GM19372 (cell line): ENCODE data around the gene TPRG1L.

Source experiments
- ATAC-seq: cut with Tn5 transposase; IDR thresholded peaks from one replicate; pipeline ENCODE4 v1.9.1; 2021; ENCODE audit warnings: mild to moderate bottlenecking, low read depth, moderate library complexity; ENCODE audit not compliant: unreplicated experiment

TPRG1L gene

DNA sequence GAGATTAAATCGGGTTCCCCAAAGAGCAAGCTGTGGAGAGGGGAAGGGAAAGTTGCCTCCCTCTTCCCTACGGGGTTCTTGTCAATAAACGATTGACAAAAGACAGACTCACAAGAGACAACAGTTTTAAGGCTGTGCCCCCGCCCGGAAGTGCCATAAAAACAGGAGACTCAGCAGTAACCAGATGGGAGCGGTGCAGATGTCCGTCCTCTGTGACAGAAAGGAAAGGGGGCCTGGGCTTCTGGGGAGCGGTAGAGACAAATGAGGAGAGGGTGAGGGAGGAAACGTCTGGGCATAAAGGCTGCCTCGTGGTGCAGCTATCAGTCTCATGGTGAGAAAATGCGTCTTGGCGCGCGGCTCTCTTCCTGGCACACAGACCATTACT is 33.4 kb downstream of the TPRG1L start:
- ATAC-seq: no peak

DNA sequence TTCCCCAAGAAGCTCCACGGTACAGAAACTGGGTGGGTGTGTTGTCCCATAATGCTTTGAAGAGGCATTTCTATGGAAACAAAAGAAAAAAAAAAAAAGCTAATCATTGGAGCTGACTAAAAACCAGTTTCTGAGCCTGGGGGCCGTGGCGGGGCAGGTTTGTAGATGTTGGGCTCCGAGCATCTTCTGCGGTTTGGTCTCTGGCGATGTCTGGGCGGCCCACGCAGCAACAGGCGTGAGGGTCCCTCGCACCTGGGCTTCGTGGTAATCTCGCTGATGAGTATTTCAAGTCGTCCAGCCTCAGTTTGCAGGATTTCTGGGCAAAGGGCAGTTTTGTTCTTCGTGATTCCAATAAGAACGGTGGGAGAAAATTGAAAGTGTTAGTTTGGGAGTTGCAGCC is 34.3 kb downstream of the TPRG1L start:
- no peak for ATAC-seq

DNA sequence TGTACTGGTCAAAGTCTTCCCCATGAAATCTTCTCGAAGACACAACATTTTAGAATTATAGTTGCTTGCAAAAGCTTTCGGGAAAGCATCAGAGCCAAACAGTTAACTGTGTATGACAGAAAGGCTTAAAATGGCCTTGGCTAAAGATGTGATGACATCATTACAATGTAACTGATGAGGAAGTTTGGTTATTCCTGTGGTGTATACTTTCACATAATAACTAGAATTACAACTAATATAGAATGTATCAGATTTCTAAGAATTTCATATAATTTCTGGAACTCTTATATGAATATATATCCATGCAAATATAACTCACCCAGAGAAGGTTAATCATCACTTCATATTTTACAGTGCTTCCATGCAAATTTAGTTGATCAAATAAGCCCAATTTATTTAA is 35.9 kb downstream of the TPRG1L start:
- ATAC-seq: no peak

DNA sequence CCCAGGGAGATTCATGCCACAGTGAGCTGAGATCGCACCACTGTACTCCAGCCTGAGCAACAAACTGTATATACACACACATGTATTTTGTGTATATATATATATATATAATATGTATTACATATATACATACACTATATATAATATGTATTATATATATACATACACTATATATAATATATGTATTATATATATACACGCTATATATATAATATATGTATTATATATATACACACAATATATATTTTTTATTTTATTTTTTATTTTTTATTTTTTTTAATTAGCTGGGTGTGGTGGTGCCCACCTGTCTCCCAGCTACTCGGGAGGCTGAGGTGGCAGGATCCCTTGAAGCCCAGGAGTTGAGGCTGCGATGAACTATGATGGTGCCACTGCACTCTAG is 36.8 kb downstream of the TPRG1L start:
- ATAC-seq: no peak

DNA sequence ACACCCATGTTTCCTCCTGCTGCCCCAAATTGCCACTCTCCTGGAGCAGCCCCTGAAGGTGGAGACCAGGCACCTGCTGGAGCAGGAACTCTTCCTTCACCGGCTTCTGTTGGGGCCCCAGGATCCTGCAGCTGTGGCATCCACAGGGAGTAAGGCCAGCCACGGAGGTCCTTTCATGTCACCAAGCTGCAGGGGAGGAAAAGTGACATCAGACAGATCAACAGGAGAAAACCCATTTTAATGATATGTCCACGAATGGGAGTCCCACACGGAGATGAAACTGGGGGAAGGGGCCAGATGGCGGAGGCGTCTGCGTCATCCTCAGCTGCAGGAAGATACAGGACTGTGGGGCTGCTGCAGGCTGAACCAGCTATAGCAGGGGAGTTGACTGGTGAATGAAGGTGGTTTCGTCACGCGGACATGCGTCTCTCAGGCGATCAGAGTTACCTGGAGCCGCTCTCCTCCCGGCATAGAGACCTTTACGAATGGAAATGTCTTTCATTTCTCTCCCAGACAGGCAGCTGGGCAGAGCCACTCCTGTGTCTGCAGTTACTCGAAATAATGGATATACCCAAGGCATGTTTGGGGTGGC is 37.4 kb downstream of the TPRG1L start:
- no peak for ATAC-seq

DNA sequence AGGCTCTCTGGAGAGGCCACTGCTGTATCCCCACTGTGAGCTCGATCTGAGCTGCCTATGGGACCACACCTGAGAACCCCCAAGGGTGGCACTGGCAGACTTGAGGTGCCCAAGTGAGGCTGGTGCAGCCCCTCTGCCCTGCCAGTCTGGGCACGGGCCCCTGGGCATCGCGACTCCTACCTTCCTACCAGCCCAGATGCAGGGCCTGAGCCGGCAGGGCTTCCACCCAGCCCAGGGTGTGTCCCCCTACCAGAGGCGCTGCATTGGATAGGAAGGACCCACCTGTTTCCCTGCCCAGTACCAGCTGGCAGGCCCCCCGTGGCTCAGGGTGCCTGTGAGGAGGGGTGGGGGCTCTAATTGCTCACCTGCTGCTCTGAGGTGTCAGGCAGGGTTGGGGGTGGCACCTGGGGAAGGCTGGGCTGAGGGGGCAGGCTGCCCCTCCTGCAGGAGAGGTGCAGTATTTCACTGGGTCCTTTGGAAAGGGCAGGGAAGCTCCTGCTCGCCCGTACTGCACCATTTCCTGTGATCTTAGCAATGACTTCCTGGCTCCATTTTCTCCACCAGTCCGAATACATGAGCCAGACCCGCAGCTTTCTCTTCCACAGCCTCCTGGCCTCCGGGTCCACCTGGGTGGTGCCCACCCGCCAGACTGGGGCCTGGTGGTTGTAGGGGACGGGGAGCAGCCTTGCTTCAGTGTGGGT is 39.3 kb downstream of the TPRG1L start:
- ATAC-seq: no peak

DNA sequence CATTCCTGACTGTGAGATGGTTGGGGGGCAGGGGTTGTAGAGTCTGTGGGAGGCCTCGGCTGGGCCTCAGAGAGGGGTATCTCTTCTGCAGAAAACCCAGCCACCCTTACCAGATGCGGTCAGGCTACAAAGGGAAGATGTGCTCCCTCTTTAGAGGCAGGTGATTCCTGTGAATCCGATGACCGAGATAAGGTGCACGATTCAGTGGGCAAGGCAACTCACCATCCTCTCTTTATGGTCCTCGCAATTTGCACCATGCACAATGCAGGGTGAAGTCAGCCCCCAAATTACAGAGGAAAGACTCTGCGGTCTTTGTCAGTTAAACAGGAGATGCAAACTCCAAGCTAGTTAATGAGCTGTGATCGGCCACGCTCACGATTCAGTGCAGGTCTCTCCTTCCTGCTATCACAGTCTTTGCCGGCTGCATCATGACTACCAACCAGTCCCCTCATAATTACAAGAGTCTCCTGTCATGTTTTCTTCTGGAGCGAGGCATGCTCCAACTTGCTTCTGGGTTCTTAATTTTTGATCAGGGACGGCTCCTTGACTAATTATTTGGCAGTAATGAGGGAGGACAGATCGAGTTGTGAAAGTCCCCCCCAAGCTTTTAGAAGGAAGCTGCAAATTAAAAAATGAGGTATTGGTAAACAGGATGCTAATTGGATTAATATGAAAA is 40.0 kb downstream of the TPRG1L start:
- ATAC-seq: no peak

DNA sequence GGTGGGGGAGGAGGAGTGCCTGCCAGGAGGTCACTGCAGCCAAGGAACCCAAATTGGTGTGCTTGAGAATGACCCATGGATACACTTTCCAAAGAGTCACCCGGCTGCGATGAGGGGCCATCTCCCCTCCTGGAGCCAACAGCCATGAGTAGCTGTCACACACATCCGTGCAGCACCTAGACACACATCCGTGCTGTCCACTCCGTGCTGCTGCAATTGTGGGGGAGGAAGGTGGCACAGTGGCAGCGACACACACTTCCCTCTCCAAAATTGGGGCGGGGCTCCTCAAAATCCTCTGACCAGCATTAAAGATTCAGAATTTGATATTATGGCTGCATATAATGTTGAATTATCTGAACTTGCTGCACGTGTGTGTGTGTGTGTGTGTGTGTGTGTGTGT is 43.3 kb downstream of the TPRG1L start:
- ATAC-seq: no peak

DNA sequence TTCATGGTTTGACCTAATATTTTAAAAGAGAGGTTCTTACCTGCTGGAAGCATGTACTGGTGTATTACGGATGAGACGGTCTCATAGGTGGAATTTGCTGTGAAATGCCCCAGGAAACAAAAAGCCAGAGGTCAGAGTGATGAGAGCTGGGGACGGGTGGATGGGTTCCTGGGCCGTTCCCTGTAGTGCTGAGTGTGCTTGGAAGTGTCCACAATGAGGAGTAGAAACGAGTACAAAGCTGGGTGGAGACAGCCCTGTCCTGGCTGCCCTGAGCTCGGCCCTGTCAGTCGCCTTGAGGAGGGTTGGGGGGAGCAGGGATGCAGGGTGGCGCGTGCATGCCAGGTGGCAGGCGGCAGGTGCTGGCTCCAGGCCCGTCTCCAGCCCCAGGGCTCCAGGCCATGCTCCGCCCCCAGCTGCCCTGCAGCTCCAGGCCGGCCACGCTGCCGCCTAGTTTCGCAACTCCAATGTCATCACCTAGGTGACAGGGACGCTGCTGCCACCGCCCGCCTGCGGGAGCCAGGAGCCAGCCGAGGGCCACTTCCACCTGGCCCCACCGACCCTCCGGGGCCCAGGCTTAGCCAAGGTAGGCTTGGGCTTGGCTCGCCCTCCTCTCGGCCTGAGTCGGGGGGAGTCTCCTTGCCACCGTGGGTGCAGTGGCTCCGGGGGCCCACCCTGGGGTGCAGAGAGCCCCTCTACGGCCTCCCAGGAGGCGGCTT is 43.9 kb downstream of the TPRG1L start:
- ATAC-seq: no peak

DNA sequence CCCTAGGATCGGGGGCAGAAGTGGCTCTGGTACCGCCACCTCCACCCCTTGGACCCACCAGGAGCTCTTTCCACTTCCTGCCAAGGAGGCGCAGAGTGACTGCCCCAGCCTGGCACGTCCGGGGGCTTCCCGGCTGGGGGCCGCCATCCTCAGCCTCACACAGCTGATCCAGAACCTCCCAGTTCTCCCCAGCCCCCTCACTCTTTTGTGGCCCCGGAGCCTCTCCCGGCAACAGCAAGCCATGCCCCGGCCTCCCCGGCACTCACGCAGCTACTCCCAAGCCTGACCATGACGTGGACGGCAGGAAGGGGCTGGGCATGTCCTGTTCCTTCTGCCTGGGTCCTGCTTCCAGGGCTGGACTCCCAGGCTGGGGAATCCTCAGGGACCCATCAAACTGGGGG is 44.6 kb downstream of the TPRG1L start:
- ATAC-seq: no peak

DNA sequence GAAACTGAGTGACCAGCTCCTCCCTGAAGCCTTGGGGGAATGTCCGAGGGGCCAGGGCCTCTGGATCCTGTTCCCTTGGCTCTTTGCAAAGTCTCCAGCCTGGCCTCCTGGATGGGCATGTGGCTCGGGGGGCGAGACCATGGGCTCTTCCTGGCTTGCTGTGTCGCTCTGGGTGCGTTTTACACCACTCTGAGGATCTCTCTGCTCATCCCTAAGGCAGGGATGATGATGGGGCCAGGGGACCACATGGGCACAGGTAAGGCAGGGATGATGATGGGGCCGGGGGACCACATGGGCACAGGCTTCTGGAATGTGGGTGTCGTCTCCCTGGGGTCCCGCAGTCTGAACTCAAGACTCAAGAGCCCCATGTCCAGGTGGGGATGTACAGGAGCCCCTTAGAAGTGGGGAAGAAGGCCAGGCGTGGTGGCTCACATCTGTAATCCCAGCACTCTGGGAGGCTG is 45.2 kb downstream of the TPRG1L start:
- no peak for ATAC-seq

DNA sequence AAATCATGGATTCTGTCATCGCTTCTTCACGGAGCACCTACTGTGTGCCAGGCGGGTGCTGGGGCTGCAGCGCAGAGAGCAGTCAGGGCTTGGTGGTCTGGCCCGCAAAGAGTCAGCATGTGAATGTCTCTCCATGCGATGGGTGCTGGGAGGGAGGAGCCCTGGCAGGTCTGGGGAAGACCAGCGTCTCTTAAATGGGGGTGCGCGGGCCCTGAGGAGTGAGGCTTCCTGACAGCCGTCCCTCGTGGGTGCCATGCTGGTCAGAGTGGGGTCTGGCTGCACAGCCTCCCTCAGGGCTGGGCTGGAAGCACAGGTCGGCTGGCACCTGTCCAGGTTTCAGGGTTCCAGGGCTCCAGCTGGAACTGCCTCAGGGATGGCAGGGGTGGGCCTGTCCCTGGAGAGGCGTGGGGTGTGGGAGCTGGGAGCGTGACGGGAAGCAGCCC is 46.0 kb downstream of the TPRG1L start:
- no peak for ATAC-seq

DNA sequence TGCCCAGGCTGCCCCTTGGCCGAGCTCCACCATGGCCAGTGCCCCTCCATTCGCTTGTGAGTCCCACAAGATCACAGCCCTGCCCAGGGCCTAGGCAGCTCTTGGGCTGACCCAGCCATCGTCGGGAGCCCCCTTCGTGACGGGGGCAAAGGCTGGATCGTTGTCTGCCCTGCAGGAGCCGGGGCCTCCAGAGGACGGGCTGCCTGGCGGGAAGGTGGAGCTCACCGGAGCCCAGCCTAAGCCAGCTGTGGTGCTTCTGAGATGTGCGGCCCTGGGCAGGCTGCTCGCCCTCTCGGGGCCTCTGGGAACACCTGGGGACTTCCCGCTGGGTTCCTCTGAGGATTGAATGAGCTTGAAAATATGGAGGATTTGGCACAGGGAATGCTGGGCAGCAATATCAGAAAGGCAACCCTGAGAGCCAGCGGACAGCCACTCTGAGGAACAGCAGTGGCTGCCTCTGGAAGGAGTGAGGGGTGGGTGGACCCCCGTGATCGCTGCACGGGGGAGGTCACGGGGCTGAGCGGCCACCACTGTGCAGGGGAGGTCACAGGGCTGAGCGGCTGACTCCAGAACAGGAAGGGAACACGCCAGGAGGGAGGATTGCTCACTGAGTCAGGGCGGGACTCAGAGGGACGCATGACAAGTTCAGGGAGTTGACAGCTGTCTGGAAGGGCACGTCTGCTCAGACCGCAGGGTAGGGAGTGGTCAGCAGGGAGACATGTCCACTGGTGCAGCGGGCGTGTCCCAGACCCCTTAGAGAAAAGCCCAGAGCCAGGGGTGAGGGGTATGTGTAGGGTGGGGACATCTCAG is 46.8 kb downstream of the TPRG1L start:
- no peak for ATAC-seq

DNA sequence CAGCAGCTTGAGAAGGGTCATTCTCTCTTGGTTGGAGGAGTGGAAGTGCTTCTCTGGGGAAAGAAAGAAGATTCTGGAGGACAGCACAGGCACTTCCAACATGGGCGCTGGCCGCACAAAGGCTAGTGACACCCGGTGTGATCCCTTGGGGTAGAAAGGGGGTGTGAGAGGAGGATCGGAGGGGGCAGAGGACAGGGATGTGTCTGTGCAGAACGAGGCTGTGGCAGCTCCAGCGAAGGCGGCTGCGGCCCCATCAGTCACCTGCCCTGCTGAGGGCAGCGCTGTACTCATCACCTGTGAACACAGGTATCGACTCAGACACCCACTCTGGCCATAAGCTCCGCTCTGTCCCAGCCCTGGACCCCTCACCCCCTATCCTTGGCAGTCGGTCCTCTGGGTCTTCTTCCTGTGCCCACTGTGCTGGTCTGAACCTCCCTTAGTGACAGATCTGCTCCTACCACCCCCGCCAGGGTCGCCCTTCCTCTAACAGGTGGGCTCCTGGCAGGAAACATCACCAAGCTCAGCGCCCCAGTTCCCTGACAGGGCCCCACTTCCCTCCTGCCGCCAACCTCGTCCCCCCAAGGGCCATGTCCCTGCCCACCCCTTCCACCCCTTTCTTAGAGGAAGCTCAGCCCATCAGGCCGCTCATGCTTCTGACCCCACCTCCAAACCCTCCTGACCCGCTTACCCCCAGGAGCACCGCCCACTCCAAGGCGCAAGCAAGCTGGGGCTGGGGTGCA is 47.6 kb downstream of the TPRG1L start:
- no peak for ATAC-seq

DNA sequence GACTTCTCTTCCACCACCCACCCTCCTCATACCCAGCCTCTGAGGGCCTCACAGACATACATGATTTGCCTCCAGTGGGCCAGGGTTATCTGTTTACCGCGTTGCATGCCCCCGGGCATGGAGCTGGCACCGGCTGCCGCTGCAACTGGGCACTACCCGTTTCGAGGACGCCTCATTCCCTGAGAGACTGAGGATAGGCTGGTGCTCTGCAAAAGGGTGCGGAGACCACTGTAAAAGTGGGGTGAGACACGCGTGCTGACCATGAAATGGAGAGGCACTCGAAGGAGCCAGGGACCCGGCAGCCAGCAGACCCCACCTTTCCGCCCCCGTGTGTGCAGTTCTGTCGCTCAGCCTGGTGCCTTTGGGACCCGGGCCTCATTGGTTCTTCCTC is 48.2 kb downstream of the TPRG1L start:
- ATAC-seq: no peak

DNA sequence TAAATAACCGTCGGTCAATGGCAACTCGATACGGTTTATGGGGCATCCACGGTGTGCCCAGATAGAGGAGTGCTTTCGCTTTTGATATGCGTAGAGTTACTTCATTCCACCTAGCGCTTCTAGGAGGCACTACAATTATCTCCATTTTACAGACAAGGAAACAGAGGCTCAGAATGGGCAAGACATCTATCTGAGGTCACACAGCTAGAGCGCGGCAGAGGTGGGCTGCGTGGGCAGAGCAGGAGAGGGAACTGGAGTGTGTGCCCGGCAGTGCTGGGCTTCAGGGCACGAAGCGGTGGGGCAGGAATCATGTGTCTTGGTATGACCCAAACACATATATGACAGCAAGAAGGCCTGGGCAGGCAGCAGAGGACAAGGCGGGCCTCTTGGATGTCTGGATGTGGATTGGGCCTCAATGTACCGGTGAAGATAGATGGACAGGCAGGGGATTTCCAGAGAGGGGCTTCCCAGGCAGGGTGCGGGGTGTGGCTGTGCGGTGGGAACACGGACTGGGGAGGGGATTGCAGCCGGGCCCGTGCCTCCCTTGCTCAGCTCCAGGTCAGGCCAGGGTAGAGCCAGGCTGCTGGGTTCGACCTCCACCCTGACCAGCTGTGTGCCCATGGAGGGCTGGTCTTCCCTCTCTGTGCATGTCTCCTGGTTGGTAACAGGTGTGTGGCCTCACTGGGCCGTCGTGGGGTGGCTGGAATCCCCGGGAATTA is 48.7 kb downstream of the TPRG1L start:
- ATAC-seq: no peak

DNA sequence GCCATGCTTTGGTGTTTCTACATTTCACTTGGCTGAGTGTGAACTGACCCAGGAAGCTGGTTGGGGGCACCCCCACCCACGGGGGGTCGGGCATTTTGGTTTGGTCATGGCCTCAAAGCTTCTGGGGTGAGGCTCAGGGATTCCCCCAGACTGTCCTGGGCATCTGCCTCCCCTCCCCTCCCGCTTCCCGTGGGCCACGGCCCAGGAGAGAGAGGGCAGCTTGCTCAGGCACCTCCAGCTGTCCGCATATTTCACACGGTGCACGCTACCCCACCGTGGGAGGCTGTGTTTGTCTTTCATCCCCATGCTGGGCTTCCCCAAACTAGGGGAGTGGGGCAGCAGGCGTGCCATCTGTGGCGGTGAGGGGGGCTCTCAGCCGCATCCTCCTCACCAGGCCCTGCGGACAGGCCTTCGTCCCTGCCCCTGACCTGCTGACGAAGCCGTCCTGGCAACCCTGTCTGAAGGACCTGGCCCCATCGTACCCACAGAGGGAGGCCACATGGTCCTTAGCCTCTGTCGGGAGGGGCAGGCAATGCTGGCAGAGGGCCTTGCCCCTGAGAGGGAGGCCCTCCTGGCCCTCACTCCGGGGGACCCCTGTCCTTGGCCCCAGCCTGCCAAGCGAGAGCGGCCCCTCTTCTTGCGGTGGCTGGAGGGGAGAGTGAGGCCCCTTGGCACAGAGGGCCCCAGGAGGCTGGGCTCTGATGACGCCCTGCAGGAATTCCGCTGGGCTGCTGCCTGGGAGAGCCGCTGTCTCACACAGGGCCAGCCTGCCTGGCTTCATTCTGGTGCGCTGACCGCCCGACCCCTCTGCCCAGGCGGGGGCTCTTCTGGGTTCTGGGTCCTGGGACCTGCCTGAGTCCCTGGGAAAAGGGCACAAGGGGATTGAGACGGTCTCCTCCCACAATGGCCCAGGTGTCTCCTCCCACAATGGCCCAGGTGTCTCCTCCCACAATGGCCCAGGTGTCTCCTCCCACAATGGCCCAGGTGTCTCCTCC is 49.6 kb downstream of the TPRG1L start:
- ATAC-seq: no peak

DNA sequence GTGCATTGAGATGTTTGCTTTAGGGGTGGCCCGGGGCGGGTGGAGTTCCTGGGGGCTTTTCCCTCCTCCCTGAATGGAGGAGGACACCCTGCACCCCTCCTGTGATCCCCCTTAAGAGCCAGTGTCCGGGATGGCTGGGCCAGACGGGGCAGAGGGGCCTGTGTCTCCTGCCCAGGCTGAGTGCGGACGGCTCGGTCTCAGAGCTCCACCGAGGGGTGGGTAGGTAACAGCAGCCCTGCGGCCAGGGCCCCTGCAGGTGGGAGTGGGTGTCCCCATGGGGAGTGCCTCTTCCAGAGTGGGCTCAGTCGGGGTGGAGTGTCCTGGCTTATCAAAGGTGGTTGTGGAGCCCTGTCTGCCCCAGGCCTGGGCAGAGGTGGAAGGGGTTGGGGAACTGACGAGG is 50.6 kb downstream of the TPRG1L start:
- no peak for ATAC-seq
